Colonic mucosa (tissue), 4 donors: Measurements from ENCODE around the gene S100A10. TPM values are rescaled to one million over a fixed set of nuclear protein-coding genes. Genes with fewer than 3 reads are reported as not detected.

Experiments
- DNase-seq: peaks from one replicate; pipeline ENCODE4 v3.0.0-alpha.2; 2020
- H3K27ac ChIP-seq: fragments of 200-600 bp; one replicate; pipeline ENCODE4 v1.8.0; 2021
- H3K27me3 ChIP-seq: fragments of 200-600 bp; one replicate; pipeline ENCODE4 v1.8.0; 2021
- H3K36me3 ChIP-seq: fragments of 200-600 bp; one replicate; pipeline ENCODE4 v1.8.0; 2021
- H3K4me1 ChIP-seq: fragments of 200-600 bp; one replicate; pipeline ENCODE4 v1.8.0; 2021; ENCODE audit warnings: mild to moderate bottlenecking
- H3K4me3 ChIP-seq: fragments of 200-600 bp; one replicate; pipeline ENCODE4 v1.8.0; 2021
- H3K9ac ChIP-seq, 2 donors: one replicate each; pipeline ENCODE4 v1.7.0; 2013; ENCODE audit warnings: control low read depth in 2 of 2, low read depth in 2 of 2, low read length in 2 of 2
- H3K9me3 ChIP-seq: fragments of 200-600 bp; one replicate; pipeline ENCODE4 v1.8.0; 2021
- CTCF ChIP-seq: fragments of 200-600 bp; IDR thresholded peaks from one replicate; pipeline ENCODE4 v1.8.0; 2022; ENCODE audit warnings: antibody characterized with exemption, mild to moderate bottlenecking
- intact Hi-C: fragments of 100-400 bp; cut with DNase I; formaldehyde crosslinking; loops from one replicate; pipeline ENCODE4 v1.14.1; 2022
- total RNA-seq, 2 donors: library from RNA; stranded (reverse); fragmentation: NEBNext Ultra II Directional in 1 of 2; extraction: Animal tissue kit (Norgen Biotek cat#: 25700) in 1 of 2; gene quantifications; one replicate each; pipeline ENCODE4 v1.2.1, GENCODE V29; 2021
- donor health status: healthy.
- donor health status: DM: no; HTN: no; CAD: no.
- donor health status: DM: no; HTN: no; CAD: no.

Gene S100A10
- total RNA-seq, 2 donors from 2014 or later, result 1,313 to 1,485 TPM

GRCh38 chr1:152002960-152003359 is 9.3 kb upstream of the S100A10 start:
- Histone ChIP-seq H3K9me3 (no peaks in the 10 kb centered on the region), H3K27ac (no peak overlapping the region), H3K9ac (no peak overlapping the region), H3K36me3 (no peaks in the 10 kb centered on the region), H3K4me1 (no peaks in the 10 kb centered on the region), H3K4me3 (no peak overlapping the region), H3K27me3 (no peaks in the 10 kb centered on the region)
- TF ChIP-seq CTCF, result no peak
- DNase-seq, result no peak
- intact Hi-C loops, result loop anchor here (5.0 kb wide), 1 partner anchor 116 kb away; no protein-coding TSS in a partner anchor

GRCh38 chr1:152001631-152002584 is 8.2 kb upstream of the S100A10 start:
- Histone ChIP-seq H3K36me3 (no peaks in the 10 kb centered on the region), H3K4me1 (no peaks in the 10 kb centered on the region), H3K9me3 (no peaks in the 10 kb centered on the region), H3K27me3 (no peaks in the 10 kb centered on the region), H3K9ac (peak overlapping the region in 1 of 2 donors; percentile 2), H3K4me3 (no peak overlapping the region), H3K27ac (no peak overlapping the region)
- DNase-seq, result peak; percentile 95
- peak; percentile 94 for TF ChIP-seq CTCF
- intact Hi-C loops, result loop anchor here (2.0 to 5.0 kb wide), 2 partner anchors 69 to 115 kb away; no protein-coding TSS in a partner anchor

DNA sequence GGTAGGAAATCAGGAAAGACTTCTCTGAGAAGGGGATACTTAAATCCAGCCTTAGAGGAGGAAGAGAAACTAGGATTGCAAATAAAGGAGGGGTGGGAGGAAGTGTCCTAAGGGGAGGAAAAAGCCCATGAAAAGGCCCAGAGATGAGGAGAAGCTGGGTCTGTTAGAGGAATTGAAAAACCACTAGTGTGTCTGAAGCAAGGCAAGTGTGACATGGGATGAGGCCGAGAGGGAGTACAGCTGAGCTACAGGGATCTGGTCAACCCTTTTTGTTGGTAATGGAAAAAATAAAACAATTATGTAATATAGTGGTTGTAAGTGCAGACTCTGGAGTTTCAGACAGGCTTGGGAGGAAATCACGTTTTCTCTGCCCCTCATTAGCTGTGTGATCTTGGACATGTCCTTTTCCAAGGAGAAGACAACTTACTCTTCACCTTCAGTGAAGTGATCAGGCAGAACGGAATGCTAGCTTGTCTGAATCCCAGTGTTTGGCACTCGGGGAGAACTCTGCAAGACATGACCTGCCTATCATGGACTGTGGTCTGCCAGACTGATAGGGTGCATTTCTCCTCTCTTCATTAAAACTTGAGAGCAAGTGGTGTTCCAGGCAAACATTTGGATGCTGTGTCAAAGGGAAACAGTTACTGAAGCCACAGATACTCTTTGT is 7.4 kb upstream of the S100A10 start:
- Histone ChIP-seq H3K9me3 (no peaks in the 10 kb centered on the region), H3K36me3 (no peaks in the 10 kb centered on the region), H3K27ac (no peak overlapping the region), H3K9ac (peak overlapping the region in 1 of 2 donors; percentile 2), H3K4me1 (no peaks in the 10 kb centered on the region), H3K27me3 (no peaks in the 10 kb centered on the region), H3K4me3 (no peak overlapping the region)
- intact Hi-C loops, result loop anchor here (2.0 to 5.0 kb wide), 2 partner anchors 68 to 114 kb away; no protein-coding TSS in a partner anchor
- TF ChIP-seq CTCF, result no peak
- DNase-seq, result no peak

DNA sequence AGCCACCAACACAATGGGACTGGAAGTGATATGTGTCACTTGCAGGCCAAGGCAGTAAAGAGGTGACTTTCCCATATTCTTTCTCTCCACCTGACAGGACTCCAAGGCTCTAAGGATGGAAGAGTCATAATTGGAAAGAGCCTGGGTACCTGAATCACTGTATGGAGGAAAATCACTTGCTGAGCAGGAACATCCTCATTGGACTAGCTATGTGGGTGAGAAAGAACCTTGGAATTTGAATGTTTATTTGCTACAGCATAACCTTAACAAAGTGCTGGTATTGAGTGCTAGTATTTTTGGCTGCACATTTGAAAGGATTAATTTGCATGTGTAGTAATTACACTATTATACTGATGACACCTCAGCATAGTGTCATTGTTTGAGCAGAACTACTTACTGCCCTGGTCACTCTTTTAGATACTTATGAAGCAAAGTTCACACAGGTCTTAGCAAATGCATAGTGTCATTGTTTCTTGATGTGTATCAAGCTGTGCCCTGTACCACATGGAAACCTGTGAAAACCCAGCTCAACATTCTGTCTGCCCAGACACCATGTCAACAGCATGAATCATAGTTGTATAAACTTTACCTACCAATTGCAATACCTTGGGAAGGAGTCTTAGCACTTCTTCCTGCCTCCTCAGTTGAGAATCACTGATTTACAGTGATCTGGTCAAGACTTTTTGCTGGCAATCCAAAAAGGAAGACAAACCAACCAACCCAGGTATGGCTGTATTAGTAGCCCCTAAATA is 5.1 kb upstream of the S100A10 start:
- Histone ChIP-seq H3K4me3 (no peak overlapping the region), H3K36me3 (no peaks in the 10 kb centered on the region), H3K9ac (no peak overlapping the region), H3K27me3 (no peaks in the 10 kb centered on the region), H3K27ac (no peak overlapping the region), H3K9me3 (no peaks in the 10 kb centered on the region), H3K4me1 (peaks cover 4% of the 10 kb centered on the region)
- intact Hi-C loops, result no loop called here
- TF ChIP-seq CTCF, result no peak
- DNase-seq, result no peak

DNA sequence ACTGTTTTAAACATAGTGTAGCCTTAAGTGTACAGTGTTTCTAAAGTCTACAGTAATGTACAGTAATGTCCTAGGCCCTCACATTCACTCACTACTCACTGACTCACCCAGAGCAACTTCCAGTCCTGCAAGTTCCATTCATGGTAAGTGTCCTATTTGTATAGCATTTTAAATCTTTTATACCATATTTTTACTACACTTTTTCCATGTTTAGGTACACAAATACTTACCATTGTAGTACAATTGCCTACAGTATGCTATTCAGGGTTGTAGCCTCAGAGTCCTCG is 3.6 kb upstream of the S100A10 start:
- H3K36me3 ChIP-seq, result no peaks in the 10 kb centered on the region
- H3K9me3 ChIP-seq, result no peaks in the 10 kb centered on the region
- H3K4me1 ChIP-seq, result peaks cover 4% of the 10 kb centered on the region
- no peaks in the 10 kb centered on the region for H3K27me3 ChIP-seq
- intact Hi-C loops, result loop anchor here (2.0 kb wide), 1 partner anchor 28 kb away; no protein-coding TSS in a partner anchor
- no peak for TF ChIP-seq CTCF
- no peak overlapping the region for H3K27ac ChIP-seq
- no peak overlapping the region for H3K4me3 ChIP-seq
- no peak for DNase-seq
- H3K9ac ChIP-seq, result no peak overlapping the region
